ENCODE measurements around the gene TMEM178A. TPM values are rescaled to one million over a fixed set of nuclear protein-coding genes. Genes with fewer than 3 reads are reported as not detected.

Gene TMEM178A
- total and polyA plus RNA-seq, 2 of the 8 experiments (the other 6 are each of a cell fraction or from before 2014, with no cell fraction given) = 11.2 to 14.9 TPM

DNA sequence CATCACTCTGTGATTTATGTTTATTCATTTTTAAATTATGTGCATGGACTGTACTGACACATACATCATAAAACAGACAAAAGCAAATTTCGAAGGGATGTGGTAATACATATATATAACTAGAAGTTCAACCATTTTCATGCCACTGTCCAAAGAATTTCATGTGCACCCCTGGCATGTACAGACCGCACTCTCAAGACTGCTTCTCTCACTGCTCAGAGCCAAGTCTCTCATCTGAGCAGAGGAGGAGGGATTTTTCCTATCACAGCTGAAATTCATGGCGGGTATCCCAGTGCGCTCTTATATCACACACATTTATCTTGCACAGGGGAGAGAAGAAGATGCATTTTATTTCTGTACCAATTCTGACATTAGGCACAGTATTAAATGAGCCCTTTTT lies 5.9 kb downstream of the TMEM178A start (continued):
- TF ChIP-seq, protein P1, sequence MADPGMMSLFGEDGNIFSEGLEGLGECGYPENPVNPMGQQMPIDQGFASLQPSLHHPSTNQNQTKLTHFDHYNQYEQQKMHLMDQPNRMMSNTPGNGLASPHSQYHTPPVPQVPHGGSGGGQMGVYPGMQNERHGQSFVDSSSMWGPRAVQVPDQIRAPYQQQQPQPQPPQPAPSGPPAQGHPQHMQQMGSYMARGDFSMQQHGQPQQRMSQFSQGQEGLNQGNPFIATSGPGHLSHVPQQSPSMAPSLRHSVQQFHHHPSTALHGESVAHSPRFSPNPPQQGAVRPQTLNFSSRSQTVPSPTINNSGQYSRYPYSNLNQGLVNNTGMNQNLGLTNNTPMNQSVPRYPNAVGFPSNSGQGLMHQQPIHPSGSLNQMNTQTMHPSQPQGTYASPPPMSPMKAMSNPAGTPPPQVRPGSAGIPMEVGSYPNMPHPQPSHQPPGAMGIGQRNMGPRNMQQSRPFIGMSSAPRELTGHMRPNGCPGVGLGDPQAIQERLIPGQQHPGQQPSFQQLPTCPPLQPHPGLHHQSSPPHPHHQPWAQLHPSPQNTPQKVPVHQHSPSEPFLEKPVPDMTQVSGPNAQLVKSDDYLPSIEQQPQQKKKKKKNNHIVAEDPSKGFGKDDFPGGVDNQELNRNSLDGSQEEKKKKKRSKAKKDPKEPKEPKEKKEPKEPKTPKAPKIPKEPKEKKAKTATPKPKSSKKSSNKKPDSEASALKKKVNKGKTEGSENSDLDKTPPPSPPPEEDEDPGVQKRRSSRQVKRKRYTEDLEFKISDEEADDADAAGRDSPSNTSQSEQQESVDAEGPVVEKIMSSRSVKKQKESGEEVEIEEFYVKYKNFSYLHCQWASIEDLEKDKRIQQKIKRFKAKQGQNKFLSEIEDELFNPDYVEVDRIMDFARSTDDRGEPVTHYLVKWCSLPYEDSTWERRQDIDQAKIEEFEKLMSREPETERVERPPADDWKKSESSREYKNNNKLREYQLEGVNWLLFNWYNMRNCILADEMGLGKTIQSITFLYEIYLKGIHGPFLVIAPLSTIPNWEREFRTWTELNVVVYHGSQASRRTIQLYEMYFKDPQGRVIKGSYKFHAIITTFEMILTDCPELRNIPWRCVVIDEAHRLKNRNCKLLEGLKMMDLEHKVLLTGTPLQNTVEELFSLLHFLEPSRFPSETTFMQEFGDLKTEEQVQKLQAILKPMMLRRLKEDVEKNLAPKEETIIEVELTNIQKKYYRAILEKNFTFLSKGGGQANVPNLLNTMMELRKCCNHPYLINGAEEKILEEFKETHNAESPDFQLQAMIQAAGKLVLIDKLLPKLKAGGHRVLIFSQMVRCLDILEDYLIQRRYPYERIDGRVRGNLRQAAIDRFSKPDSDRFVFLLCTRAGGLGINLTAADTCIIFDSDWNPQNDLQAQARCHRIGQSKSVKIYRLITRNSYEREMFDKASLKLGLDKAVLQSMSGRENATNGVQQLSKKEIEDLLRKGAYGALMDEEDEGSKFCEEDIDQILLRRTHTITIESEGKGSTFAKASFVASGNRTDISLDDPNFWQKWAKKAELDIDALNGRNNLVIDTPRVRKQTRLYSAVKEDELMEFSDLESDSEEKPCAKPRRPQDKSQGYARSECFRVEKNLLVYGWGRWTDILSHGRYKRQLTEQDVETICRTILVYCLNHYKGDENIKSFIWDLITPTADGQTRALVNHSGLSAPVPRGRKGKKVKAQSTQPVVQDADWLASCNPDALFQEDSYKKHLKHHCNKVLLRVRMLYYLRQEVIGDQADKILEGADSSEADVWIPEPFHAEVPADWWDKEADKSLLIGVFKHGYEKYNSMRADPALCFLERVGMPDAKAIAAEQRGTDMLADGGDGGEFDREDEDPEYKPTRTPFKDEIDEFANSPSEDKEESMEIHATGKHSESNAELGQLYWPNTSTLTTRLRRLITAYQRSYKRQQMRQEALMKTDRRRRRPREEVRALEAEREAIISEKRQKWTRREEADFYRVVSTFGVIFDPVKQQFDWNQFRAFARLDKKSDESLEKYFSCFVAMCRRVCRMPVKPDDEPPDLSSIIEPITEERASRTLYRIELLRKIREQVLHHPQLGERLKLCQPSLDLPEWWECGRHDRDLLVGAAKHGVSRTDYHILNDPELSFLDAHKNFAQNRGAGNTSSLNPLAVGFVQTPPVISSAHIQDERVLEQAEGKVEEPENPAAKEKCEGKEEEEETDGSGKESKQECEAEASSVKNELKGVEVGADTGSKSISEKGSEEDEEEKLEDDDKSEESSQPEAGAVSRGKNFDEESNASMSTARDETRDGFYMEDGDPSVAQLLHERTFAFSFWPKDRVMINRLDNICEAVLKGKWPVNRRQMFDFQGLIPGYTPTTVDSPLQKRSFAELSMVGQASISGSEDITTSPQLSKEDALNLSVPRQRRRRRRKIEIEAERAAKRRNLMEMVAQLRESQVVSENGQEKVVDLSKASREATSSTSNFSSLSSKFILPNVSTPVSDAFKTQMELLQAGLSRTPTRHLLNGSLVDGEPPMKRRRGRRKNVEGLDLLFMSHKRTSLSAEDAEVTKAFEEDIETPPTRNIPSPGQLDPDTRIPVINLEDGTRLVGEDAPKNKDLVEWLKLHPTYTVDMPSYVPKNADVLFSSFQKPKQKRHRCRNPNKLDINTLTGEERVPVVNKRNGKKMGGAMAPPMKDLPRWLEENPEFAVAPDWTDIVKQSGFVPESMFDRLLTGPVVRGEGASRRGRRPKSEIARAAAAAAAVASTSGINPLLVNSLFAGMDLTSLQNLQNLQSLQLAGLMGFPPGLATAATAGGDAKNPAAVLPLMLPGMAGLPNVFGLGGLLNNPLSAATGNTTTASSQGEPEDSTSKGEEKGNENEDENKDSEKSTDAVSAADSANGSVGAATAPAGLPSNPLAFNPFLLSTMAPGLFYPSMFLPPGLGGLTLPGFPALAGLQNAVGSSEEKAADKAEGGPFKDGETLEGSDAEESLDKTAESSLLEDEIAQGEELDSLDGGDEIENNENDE (IDR thresholded peaks at IDR 0.05; ENCODE audit: insufficient replicate concordance, low read length) = no peak
- TF ChIP-seq RFX5 (IDR thresholded peaks at IDR 0.05; ENCODE audit: borderline replicate concordance, low read depth, low read length) (no peak), CBX8 (IDR thresholded peaks at IDR 0.05; ENCODE audit: borderline replicate concordance, low read depth, low read length) (no peak), POLR2AphosphoS5 (IDR thresholded peaks at IDR 0.05; ENCODE audit: low read depth, low read length) (no peak), HDAC6 (IDR thresholded peaks at IDR 0.05; ENCODE audit: low read depth, low read length) (no peak), CTBP2 (IDR thresholded peaks at IDR 0.05; ENCODE audit: borderline replicate concordance, insufficient read depth, insufficient read length, low read length) (no peak), EGR1 (IDR thresholded peaks at IDR 0.05; ENCODE audit: borderline replicate concordance, low read depth, low read length) (no peak), CBX5 (IDR thresholded peaks at IDR 0.05; ENCODE audit: low read depth, low read length) (no peak), TAF1 (IDR thresholded peaks at IDR 0.05; ENCODE audit: low read depth, low read length) (no peak)
- TF ChIP-seq, protein P2, sequence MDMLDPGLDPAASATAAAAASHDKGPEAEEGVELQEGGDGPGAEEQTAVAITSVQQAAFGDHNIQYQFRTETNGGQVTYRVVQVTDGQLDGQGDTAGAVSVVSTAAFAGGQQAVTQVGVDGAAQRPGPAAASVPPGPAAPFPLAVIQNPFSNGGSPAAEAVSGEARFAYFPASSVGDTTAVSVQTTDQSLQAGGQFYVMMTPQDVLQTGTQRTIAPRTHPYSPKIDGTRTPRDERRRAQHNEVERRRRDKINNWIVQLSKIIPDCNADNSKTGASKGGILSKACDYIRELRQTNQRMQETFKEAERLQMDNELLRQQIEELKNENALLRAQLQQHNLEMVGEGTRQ (IDR thresholded peaks at IDR 0.05; ENCODE audit: low read length) = no peak

All from H1 (cell line).